ENCODE data around the gene N4BP2.

- no peak for TF ChIP-seq TCF12 (IDR thresholded peaks at IDR 0.05; ENCODE audit: low read depth, low read length)
- no peak for TF ChIP-seq CTCF (IDR thresholded peaks at IDR 0.05; ENCODE audit: control extremely low read depth in 1 of 3, insufficient read depth in 1 of 3, low read depth in 1 of 3, low read length in 3 of 3)
- TF ChIP-seq TAF1 (IDR thresholded peaks at IDR 0.05; ENCODE audit: low read depth, low read length) = no peak
- no peak for TF ChIP-seq MAX (IDR thresholded peaks at IDR 0.05)
- TF ChIP-seq POLR2A (IDR thresholded peaks at IDR 0.05; ENCODE audit: control extremely low read depth in 1 of 2, low read depth in 2 of 2, low read length in 2 of 2) = no peak
- TF ChIP-seq MAFK (IDR thresholded peaks at IDR 0.05; ENCODE audit: low read depth, low read length) = no peak
- TF ChIP-seq EP300 (IDR thresholded peaks at IDR 0.05; ENCODE audit: borderline replicate concordance in 1 of 2, low read depth in 2 of 2, low read length in 2 of 2) = no peak
- no peak for TF ChIP-seq SIX5 (IDR thresholded peaks at IDR 0.05; ENCODE audit: low read depth, low read length)
- no peak for TF ChIP-seq ZNF274 (IDR thresholded peaks at IDR 0.05; ENCODE audit: borderline replicate concordance, extremely low read depth, low read length)
Observed at GRCh38 chr4:40193016-40193571, 136.4 kb downstream of the N4BP2 start.
